GM13977 (cell line): ENCODE results near the gene MAP1LC3B.

ENCODE experiments used
- DNase-seq: peaks from one replicate; pipeline ENCODE4 v3.0.0; 2012; ENCODE audit warnings: low spot score
- in situ Hi-C: fragments of 300-500 bp; cut with MboI; formaldehyde crosslinking; loops from one replicate; pipeline ENCODE4 v1.12.0; 2022; ENCODE audit warnings: low sequenced_read_pairs, low pct_unique_long_range_greater_than_20kb, mixed read lengths, inconsistent platforms; ENCODE audit not compliant: unreplicated experiment
- TF ChIP-seq, protein P1 (sequence below): IDR thresholded peaks from 2 replicates; pipeline ENCODE4 v1.5.1; 2012; ENCODE audit warnings: mild to moderate bottlenecking, control low read depth; ENCODE audit not compliant: insufficient read depth; ENCODE audit errors: extremely low read depth, missing control alignments

Gene MAP1LC3B

DNA sequence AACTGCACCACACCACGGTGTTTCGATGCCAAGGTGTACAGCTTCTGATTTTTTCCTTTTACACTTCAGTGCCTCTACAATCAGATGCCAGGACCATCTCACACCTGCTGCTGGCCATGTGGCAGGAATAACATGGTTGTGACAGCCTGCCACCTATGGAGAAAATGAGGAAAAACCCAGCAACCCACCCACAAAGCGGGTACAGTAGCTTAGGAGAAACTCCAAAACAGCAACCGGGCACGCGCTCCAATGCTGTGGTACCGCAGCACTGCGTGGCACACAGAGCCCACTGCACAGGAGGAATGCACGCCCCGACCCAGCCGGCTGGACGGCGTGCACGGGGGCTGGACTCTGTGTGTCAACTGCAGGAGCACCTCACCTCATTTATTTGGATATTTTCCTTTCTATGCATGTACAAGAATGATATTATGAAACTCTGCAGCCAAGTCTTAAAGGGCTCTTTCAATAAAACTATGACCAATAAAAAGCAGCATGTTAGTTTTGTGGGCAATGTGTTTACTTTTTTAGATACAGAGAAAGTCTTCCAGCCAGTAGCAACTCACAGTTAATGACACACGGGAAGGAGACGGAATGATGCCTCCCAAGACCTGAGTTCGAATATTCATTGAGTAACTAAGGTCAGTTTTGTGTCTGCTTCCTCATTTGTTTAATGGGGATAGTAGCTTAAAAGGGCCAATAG, 45.9 kb downstream of the MAP1LC3B start:
- no peak for DNase-seq
- in situ Hi-C loops, result no loop called here

DNA sequence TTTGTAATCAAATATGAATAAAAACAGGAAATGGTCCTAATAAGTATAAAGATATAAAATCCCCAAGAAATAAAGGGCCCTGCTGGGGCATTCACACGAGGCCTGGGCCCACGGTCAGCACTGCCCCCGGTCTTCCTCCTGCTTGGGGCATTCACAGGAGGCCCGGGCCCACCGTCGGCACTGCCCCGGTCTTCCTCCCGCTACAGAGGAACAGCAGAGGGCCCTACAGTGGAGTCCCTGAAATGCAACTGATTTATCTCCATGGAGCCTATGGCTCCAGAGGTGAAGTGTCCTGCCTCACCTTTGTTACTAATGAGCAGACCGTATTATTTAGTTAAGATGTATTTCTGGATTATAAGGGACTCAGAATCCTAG, 46.5 kb downstream of the MAP1LC3B start:
- no peak for DNase-seq
- in situ Hi-C loops, result no loop called here
- TF ChIP-seq, protein P1, sequence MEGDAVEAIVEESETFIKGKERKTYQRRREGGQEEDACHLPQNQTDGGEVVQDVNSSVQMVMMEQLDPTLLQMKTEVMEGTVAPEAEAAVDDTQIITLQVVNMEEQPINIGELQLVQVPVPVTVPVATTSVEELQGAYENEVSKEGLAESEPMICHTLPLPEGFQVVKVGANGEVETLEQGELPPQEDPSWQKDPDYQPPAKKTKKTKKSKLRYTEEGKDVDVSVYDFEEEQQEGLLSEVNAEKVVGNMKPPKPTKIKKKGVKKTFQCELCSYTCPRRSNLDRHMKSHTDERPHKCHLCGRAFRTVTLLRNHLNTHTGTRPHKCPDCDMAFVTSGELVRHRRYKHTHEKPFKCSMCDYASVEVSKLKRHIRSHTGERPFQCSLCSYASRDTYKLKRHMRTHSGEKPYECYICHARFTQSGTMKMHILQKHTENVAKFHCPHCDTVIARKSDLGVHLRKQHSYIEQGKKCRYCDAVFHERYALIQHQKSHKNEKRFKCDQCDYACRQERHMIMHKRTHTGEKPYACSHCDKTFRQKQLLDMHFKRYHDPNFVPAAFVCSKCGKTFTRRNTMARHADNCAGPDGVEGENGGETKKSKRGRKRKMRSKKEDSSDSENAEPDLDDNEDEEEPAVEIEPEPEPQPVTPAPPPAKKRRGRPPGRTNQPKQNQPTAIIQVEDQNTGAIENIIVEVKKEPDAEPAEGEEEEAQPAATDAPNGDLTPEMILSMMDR, result no peak

More for the DNA sequence above, 45.9 kb downstream of the MAP1LC3B start:
- TF ChIP-seq, protein P1, result no peak

DNA sequence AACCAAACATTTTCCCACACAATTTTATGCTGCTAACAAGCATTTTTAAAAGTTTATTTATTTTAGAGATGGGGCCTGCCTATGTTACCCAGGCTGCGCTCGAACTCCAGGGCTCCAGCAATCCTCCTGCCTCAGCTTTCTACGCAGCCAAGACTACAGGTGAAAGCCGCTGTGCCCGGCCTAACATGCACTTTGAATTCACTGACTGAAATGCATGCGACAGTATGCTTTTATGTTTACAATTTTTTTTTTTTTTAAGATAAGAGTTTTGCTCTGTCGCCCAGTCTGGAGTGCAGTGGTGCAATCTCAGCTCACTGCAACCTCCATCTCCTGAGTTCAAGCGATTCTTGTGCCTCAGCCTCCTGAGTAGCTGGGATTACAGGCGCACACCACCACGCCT, 47.8 kb downstream of the MAP1LC3B start:
- in situ Hi-C loops, result no loop called here
- no peak for DNase-seq
- TF ChIP-seq, protein P1, result no peak

DNA sequence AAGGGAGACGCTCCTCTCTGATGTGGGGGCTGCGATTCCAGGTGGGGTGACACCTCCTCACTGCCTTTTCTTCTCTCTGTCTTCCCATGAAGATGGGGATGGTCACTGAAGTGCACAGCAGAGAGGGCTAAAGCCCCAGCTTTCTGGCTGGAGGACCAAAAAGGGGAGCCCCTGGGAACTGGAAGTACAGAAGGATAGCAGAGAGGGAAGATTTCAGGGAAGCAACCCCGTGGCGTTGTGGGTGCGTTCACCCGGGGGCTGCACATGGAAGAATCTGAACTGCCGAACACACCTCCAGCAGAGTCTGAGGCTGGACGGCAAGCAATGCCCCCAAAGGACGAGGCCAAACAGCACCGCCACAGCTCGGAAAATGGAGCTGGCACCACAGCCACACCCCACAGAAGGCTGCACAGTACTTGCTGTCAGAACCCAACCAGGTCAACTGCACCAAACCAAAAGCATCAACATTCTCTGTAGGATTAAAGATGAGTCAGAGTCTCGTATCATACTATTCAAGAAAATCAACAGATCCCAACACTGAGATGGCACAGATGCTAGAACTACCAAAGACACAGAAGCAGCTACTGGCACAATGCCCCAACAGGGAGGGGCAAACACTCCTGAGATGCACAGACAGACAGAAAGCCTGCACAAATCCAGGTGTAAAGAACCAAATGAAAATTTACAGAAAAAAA, 49.9 kb downstream of the MAP1LC3B start:
- in situ Hi-C loops, result no loop called here
- TF ChIP-seq, protein P1, result no peak
- no peak for DNase-seq

DNA sequence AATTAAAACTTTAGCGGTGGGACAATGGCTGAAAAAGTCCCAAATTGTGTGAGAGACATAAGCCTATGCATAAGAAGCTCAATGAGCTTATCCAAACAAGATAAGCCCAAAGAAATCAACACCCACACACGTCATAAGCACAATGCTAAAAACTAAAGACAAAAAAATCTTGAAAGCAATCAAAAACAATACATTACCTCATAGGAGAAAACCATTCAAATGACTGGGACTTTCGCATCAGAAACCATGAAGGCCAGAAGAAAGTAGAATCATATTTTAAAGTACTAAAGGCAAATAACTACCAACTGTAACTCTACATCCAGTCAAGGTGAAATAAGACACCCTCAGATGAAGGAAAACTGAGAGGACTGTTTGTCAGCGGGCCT, 50.4 kb downstream of the MAP1LC3B start:
- no peak for DNase-seq
- TF ChIP-seq, protein P1, result no peak
- in situ Hi-C loops, result no loop called here

DNA sequence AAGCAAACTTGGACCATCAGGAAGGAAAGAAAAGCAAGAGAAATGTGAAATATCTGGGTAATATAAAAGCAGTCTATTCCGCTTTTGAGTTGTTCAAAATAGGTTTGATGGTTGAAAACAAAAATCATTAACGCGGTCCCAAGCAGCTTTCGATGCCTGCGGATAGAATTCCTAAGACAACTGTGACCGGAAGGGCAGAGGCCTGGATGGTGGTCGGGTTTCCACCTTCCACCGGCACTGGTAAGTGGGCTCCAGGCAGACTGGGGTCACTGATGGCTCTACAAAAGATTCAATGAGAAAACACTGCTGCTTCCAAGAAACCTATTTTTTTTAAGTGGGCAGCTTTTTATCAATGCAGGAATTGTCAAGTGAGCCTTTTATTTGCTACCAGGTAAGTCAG, 50.9 kb downstream of the MAP1LC3B start:
- TF ChIP-seq, protein P1, result no peak
- in situ Hi-C loops, result no loop called here

DNA sequence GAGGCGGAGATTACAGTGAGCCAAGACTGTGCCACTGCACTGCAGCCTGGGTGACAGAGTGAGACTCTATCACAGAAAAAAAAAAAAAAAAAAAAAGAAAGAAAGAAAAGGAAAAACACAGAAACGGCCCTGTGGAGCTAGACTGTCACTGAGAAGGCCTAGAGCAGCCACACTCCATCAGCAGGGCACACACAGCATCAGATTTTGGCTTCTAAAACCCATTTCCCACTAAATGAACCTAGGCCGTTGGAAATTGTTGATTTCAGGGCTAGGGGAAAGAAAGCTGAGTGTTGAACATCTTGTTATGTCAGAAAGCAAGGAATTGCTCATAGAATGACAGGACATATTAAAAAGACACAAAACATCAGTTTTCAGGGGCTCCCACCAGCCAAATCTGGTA, 51.8 kb downstream of the MAP1LC3B start:
- DNase-seq, result no peak
- TF ChIP-seq, protein P1, result no peak
- in situ Hi-C loops, result no loop called here

More for the DNA sequence above, 50.9 kb downstream of the MAP1LC3B start:
- DNase-seq, result no peak
